Measurements from ENCODE around the gene CALM3.
"Not testable (repeated sequence)": the region's sequence is repeated elsewhere in the genome, so short reads cannot be mapped to it uniquely, and the experiment has no call there.

CALM3 gene

DNA sequence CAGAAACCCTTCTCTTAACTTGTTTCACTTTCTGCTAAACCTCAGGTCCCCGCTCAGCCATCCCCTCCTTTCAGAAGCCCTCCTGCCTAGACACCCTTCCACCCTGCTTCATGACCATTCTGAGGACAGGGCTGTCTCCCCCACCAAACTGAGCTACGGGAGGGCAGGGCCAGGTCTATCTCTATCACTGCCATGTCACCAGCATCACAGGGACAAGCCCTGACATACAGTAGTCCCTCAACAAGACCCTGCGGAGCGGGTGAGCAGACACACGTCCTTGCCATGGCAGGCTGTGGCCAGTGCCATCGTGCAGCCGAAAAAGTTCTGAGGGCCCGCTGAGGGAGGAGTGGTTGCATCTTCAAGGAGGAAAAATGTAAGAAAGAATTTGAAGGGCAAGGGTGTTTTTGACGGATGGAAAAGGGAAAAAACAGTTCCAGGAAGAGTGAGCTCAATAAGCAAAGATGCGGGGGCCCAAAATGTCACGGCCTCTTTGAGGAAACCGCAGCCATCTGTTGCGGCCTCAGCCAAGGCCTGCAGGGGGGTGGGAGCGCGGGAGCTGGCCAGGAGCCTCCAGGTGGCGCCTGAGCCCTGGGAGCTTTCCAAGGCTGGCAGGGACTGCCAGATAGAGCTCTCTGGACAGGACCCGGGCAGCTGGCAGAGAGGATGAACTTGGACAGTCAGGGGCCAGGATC lies 15.6 kb downstream of the CALM3 start:
- DNase-seq, result peak; percentile 63

DNA sequence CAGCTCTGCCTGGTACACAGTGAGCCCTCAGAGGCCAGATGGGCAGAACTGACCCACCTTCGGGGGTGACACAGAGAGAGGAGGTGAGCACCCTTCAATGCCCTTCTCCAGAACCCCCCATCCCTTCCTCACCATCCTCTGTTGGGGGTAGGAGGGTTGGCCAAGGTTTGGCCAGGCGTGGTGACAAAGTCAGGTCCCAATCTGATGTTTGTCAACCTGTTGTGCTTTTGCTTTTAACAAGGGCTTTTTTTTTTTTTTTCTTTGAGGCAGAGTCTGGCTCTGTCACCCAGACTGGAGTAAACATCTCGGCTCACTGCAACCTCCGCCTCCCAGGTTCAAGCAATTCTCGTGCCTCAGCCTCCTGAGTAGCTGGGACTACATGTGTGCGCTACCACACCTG lies 16.5 kb downstream of the CALM3 start:
- no peak for DNase-seq

- DNase-seq, result no peak
These were observed 17.6 kb downstream of the CALM3 start for GRCh38 chr19:46618670-46619231.

GRCh38 chr19:46620267-46620666 lies 19.1 kb downstream of the CALM3 start:
- no peak for DNase-seq

DNA sequence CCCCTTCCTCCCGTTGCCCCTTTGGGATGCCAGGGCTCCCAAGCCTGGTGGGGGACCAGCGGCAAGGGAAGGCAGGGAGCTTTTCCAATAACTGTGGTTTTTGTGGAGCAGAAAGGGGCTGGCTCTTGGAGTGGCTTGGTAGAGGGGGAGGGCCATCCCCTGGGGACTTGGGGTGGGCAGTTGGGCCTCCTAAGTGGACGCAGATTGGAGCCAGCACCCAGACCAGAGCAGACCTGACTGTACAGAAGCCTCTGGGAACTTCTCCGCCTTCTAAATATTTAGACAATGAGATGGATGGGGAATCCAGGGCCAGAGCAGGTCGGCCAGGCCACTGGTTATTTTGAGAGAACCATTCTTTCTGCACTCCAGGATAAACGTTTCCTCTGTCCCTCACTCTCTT lies 19.6 kb downstream of the CALM3 start:
- DNase-seq, result no peak

DNA sequence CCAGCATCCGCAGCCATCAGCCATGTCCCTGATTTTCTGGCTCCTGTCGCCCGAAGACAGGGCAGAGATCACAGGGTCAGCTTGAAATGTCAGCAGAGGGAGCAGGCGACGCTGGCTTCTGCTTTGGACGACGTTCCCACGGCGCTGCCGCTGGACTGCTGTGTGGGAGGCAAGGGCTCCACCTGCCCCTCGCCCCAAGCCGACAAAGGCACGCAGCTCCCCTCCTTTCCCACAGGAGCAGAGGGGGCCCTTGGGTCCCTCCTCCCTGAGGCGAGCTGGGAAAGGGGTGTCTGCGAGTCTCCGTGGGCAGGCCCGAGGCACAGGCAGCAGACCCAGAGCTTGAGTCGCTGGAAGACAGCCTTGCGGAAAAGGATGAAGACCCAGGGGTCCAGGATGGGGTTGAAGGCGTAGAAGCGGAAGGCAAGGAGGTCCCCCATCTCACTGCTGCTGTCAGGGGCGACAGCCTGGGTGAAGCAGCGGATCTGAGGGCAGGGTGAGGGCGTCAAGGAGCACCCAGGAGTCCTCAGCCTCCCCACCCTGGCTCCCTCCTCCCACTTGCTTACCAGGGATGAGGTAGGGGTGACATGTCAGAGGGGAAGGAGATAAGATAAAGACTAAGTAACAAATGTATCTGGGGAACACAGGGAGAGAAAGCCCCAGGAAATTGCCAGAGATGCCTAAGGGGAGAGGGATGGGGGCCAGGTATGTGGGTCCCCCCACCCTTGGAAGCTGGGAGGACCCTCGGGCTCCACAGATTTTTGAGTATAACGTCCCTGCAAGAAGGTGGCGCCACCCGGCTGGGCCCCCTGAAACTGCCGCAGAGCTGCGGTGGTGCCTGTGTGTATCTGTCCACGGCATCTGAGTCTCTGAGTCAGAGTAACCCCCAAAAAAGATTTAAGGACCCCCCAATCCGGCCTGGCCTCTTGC lies 20.3 kb downstream of the CALM3 start:
- DNase-seq, result no peak

DNA sequence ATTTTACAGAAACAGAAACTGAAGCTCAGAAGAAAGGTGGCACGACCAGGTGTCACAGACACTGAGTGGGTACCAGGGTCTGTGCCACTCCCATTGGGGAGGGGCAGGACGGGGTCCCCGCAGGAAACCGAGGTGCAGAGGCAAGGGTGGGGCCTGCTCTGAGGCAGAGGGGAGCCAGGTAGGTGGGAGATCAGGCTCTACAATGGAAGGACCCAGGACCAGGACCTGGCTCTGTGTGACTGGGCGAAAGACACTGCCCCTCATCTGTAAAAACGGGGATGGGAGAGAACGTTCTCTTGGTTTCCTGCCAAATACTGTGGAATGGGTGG lies 21.0 kb downstream of the CALM3 start:
- DNase-seq, result no peak

- DNase-seq, result no peak
These were observed 22.9 kb downstream of the CALM3 start for GRCh38 chr19:46623915-46624502.

GRCh38 chr19:46624958-46625661 lies 24.0 kb downstream of the CALM3 start, which contains the start of gene PTGIR:
Gene PTGIR, minus strand, starts transcription at chr19:46625089. Its CDS starts 864 bp downstream, at chr19:46624225.
- DNase-seq, result peak; percentile 56

DNA sequence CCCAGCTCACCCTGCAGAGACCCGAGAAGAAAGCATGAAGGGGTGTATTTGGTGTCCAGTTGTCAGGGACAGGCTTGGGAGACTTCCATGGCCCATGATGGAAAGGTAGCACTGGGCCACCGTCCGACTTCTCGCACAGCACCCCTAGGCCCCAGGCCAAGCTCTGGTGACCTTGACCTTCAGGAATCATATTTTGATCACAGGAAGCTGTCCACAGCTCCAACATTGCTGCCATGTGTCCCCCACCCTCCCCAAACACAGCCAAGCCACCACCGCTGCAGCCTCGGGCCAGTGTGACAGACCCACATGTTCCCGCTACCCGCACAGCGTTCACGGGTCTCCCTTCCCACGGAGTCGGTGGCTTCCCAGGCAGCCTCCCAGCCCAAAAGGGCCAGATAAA lies 24.6 kb downstream of the CALM3 start:
- no peak for DNase-seq

GRCh38 chr19:46626446-46626845 lies 25.3 kb downstream of the CALM3 start:
- DNase-seq, result no peak

DNA sequence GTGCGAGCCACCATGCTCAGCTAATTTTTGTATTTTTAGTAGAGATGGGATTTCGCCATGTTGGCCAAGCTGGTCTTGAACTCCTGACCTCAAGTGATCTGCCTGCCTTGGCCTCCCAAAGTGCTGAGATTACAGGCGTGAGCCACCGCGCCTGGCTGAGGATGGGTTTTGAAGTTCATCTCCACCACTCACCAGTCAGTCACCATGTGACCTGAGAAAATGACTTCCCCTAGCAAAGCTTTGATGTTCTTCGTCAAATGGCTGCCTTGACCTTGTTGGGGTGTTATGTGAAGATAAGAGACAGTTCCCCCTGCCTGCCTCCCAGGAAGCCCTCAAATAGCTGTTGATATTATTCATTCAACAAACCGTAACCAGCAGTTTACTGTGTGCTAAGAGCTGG lies 27.8 kb downstream of the CALM3 start:
- DNase-seq, result not testable (repeated sequence)

GRCh38 chr19:46629546-46630025 lies 28.5 kb downstream of the CALM3 start:
- no peak for DNase-seq

GRCh38 chr19:46630586-46631205 lies 29.6 kb downstream of the CALM3 start:
- DNase-seq, result no peak

GRCh38 chr19:46631481-46631880 lies 30.4 kb downstream of the CALM3 start:
- DNase-seq, result no peak

- no peak for DNase-seq
These were observed 32.0 kb downstream of the CALM3 start for GRCh38 chr19:46633130-46633529.

DNA sequence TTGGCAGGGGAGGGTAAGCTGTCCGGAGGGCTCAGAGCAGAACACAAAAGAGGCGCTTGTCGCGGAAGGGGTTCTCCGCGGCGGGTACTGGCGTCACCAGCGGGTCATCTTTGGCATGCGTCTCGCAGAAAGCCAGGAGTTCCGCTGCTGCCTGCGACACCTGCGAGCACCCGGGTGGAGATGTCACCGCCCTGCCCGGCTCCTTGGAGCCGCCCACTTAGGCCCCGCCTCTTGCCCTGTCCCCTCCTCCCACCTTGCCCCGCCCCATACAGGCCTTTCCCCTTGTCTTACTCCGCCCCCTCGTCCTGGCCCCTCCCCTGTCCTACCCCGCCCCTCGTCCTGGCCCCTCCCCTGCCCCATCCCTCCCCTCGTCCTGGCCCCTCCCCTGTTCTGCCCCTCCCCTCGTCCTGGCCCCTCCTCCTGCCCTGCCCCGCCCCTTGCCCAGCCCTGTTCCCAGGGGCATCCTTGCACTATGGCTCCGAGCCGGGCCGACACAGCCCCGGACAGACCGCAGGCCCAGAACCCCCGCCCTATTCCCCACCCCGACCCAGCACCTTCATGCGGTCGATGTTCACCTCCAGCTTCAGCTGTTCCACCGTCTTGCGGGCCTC lies 33.0 kb downstream of the CALM3 start:
- DNase-seq, result peak; percentile 97

DNA sequence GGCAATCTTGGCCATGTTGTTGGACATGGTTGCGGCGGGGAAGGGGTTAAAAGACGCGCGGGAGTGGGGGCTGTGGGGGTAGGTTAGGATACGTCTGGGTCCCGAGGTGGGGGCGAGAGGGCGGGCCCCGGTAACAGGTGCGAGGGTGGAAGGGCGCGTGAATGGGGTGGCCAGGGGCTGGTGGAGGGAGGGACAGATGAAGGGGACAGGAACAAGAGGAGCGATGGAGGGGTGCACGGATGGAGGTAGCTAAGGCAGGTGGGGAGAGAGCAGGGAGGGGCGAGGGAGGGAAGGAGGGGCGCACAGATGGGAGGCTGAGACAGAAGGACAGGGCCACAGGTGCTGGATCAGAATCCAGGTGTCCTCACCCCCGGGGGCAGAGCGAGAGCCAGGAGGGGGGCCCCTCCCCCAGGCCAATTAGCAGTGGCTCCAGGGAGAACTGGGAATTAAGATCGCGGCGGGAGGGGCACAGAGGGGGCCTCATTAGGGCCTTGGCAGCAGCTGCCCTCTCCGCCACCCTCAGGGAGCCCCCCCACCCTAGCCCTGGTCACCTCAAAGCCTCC lies 33.6 kb downstream of the CALM3 start:
- DNase-seq, result no peak

DNA sequence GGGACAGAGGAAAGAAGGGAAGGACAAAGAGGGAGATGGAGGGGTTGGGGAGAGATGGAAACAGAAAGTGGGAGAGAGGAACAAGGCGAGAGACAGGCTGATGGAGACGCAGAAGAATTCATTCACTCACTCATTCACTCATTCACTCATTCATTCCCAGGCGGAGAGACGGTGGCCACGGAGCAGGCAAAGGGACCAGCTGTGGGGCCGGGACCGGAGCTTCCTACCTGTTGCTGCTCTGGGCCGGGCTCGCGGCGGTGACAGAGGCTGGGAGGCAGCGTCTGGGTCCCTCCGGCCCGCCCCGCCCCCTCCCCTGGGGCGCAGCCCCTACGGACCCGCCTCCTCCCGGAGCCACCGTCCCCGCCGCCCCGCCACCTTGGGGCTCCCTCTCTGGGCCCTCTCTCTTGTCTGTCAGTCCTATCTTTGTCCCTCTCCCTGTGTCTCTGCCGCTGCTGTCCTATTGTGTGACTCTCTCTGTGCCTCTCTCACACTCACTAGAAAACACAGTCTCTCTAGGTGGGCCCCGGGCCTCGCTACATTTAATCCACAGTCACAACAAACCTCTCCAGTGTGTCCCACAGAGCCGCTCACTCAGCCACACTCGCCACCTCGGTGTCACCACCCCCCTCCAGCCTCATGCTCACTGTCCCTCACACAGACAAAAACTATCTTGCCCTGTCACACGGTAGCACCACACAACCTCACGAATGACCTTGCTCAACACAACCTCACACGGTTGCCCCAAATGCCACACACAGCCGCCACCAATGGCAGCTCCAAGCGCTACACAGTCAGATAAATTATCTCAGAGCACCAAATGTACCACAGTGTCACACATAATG lies 35.0 kb downstream of the CALM3 start, which contains the start of gene GNG8:
GNG8 (minus strand) TSS at position 283 of the 842 bp plus-strand sequence. CDS start 1,520 bp downstream, outside the sequence.
- DNase-seq, result no peak

GRCh38 chr19:46637224-46637623 lies 36.1 kb downstream of the CALM3 start:
- DNase-seq, result peak; percentile 67

Data from stimulated activated CD4-positive, alpha-beta T cell treated with anti-CD3 and anti-CD28 coated beads, Interleukin-1b, Interleukin-23, amount 100 ng/mL, for 48 hours (primary cell).